ENCODE measurements around the gene AGMAT. TPM values are rescaled to one million over a fixed set of nuclear protein-coding genes. Genes with fewer than 3 reads are reported as not detected.

The AGMAT gene
- total and polyA plus RNA-seq, 10 donors: 1.4 to 6.1 (median 3.2) TPM

DNA sequence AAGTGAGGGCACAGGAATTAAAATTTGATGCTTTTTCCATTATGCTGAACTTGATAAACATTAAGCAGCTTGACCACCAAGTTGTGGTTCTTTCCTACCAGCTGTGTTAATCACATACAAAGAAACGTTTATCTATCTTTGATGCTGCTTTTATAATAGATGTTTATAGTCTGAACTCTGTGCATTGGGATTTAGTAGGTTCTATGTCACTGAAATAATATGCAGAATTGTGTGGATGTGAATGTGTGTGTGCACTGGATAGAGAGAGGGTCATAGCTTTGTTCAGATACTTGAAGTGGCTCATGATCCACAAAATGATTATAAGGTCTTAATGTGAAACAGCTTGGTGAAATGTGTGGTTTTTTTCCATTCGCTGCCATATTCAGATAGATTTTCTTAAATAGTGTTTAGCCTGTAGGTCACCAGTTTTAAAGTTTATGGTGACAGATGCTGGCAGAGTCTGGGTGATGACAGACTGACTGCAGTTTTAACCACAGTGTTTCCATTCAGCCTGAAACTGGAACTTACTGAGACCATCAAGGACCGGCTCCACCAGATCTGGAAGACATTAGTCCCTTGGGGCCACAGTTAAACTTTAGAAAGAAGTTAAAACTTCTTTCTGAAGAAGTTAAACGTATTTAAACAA is 42.6 kb upstream of the AGMAT start:
- WGBS, 5 donors: 41 to 56% (median 52%) methylated on average over 4 of the region's 4 CpGs
- intact Hi-C loops (cut with DNase I; ENCODE audit: low total_unique reads): loop anchor here (10.0 kb wide), 1 partner anchor 117 kb away; the partner anchor contains the start of gene TMEM82
- TF ChIP-seq POLR2A (IDR thresholded peaks at IDR 0.05): no peak
- no peak for TF ChIP-seq POLR2AphosphoS5 (IDR thresholded peaks at IDR 0.05)
- TF ChIP-seq, protein P1, sequence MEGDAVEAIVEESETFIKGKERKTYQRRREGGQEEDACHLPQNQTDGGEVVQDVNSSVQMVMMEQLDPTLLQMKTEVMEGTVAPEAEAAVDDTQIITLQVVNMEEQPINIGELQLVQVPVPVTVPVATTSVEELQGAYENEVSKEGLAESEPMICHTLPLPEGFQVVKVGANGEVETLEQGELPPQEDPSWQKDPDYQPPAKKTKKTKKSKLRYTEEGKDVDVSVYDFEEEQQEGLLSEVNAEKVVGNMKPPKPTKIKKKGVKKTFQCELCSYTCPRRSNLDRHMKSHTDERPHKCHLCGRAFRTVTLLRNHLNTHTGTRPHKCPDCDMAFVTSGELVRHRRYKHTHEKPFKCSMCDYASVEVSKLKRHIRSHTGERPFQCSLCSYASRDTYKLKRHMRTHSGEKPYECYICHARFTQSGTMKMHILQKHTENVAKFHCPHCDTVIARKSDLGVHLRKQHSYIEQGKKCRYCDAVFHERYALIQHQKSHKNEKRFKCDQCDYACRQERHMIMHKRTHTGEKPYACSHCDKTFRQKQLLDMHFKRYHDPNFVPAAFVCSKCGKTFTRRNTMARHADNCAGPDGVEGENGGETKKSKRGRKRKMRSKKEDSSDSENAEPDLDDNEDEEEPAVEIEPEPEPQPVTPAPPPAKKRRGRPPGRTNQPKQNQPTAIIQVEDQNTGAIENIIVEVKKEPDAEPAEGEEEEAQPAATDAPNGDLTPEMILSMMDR (IDR thresholded peaks at IDR 0.05 in 8 of 11, conservative IDR thresholded peaks at IDR 0.05 in 3 of 11): no peak
- no peak for DNase-seq
- no peak overlapping the region for H3K4me3 ChIP-seq
- no peaks in the 10 kb centered on the region for H3K9me3 ChIP-seq
- H3K27me3 ChIP-seq (replicated peaks in 1 of 7): no peaks in the 10 kb centered on the region
- H3K27ac ChIP-seq: peak overlapping the region in 2 of 8 donors; percentile 13 to 32
- H3K4me1 ChIP-seq: peaks cover 10 to 67% (median 50%) of the 10 kb centered on the region in 6 donors
- H3K36me3 ChIP-seq: peaks cover 8 to 62% (median 34%) of the 10 kb centered on the region in 6 donors

DNA sequence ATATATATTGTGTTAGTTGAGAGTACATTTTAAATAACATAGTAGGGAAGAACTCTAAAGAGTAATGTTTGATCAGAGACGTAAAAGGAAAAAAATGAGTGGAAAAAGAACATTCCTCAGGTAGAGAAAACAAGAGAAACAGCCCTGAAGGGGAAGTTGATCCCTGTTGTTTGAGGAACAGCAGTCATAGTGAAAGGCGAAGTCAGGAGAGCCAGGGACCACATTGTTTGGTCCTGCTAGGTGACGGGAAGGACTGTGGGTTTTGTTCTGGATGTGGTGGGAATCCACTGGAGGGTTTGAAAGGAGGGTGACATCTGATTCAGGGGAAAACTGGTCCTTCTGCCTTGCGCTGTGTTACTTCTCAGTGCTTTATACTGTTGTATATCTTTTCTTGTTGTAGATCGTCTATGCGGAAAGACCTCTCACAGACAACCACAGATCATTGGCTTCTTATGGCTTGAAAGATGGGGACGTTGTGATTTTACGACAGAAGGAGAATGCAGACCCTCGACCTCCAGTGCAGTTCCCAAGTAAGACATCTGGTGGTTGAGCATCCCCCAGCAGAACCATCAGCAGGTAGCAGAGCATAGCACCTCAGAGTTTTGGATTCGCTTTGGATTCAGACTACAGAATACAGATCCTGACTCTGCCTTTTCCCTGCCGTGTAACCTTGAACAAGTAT is 41.6 kb upstream of the AGMAT start:
- Histone ChIP-seq H3K4me3 (no peak overlapping the region), H3K4me1 (peaks cover 11 to 77% (median 59%) of the 10 kb centered on the region in 6 donors), H3K36me3 (peaks cover 4 to 52% (median 24%) of the 10 kb centered on the region in 6 donors), H3K27ac (peak overlapping the region in 1 of 8 donors; percentile 32), H3K27me3 (replicated peaks in 1 of 7) (no peaks in the 10 kb centered on the region), H3K9me3 (no peaks in the 10 kb centered on the region)
- 86 to 91% (median 88%) methylated on average over 11 of the region's 11 CpGs for WGBS, 5 donors
- DNase-seq: no peak
- TF ChIP-seq POLR2AphosphoS5 (IDR thresholded peaks at IDR 0.05): no peak
- TF ChIP-seq POLR2A (IDR thresholded peaks at IDR 0.05): no peak
- TF ChIP-seq, protein P1 (IDR thresholded peaks at IDR 0.05 in 8 of 11, conservative IDR thresholded peaks at IDR 0.05 in 3 of 11): no peak
- intact Hi-C loops (cut with DNase I; ENCODE audit: low total_unique reads): loop anchor here (10.0 kb wide), 1 partner anchor 118 kb away; the partner anchor contains the start of gene TMEM82

DNA sequence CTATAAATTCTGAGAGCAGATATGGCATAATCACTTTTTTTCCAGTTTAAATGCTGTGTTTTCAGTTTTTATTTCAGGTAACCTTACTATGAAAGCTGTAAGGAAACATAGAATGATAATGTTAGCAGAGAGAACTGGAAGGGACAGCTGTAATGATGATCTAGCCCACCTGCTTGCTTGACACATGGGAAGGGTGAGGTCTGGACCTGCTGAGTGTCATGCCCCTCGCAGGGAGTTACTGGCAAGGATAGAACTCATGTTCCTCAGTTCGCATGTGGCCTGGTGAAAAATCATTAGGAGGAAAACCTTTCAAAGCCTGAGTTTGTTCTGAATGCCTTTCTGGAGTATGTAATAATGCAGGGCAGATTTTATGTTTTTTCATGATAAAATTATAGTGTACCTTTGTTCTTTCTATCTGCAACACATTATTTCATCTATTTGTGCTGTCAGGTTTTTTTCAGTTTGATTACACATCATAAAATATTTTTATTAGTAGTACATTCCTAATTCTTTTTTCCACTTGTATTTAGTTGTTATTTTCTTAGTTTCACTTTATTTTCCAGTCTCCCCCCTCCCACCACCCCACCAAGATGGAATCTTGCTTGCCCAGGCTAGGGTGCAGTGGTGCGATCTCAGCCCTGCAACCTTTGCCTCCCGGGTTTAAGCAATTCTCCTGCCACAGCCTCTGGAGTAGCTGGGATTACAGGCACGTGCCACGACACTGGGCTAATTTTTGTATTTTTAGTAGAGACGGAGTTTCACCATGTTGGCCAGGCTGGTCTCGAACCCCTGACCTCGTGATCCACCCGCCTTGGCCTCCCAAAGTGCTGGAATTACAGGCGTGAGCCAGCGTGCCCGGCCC is 40.4 kb upstream of the AGMAT start:
- peaks cover 22 to 89% (median 70%) of the 10 kb centered on the region in 6 donors for H3K4me1 ChIP-seq
- no peak overlapping the region for H3K27ac ChIP-seq
- H3K36me3 ChIP-seq: peaks cover 0 to 44% (median 13%) of the 10 kb centered on the region in 6 donors
- WGBS, 5 donors: 90 to 95% (median 91%) methylated on average over 13 of the region's 13 CpGs
- H3K9me3 ChIP-seq: no peaks in the 10 kb centered on the region
- TF ChIP-seq, protein P1 (IDR thresholded peaks at IDR 0.05 in 8 of 11, conservative IDR thresholded peaks at IDR 0.05 in 3 of 11): no peak
- TF ChIP-seq POLR2A (IDR thresholded peaks at IDR 0.05) (no peak), POLR2AphosphoS5 (IDR thresholded peaks at IDR 0.05) (no peak)
- no peak overlapping the region for H3K4me3 ChIP-seq
- no peak for DNase-seq
- no peaks in the 10 kb centered on the region for H3K27me3 ChIP-seq (replicated peaks in 1 of 7)
- intact Hi-C loops (cut with DNase I; ENCODE audit: low total_unique reads): loop anchor here (10.0 kb wide), 1 partner anchor 120 kb away; the partner anchor contains the start of gene TMEM82

Data from spleen (tissue), 11 donors.